Lung (tissue), 12 donors: Measurements from ENCODE around the gene MYO9A. TPM values are rescaled to one million over a fixed set of nuclear protein-coding genes. Genes with fewer than 3 reads are reported as not detected.

Experiments used
- ATAC-seq: fragments of 200-7000 bp; cut with Tn5 transposase; one replicate; pipeline ENCODE4 v1.9.1; 2020; ENCODE audit warnings: moderate number of reproducible peaks; ENCODE audit not compliant: insufficient read depth, low FRiP score
- DNase-seq, 3 donors: peaks; one replicate each; pipeline ENCODE4 v3.0.0-alpha.2; 2013 to 2017
- H3K27ac ChIP-seq, 2 donors: one replicate each; pipeline ENCODE4 v1.5.1; 2013; ENCODE audit warnings: mild to moderate bottlenecking in 2 of 2, moderate library complexity in 2 of 2, control low read depth in 1 of 2, inconsistent platforms in 1 of 2, low read depth in 1 of 2, low read length in 1 of 2
- H3K27me3 ChIP-seq, 3 donors: one replicate each; pipeline ENCODE4 v1.5.1; 2013; ENCODE audit warnings: low read length in 2 of 3; ENCODE audit not compliant: control insufficient read depth in 3 of 3, insufficient read depth in 3 of 3
- H3K36me3 ChIP-seq, 4 donors: one replicate each; pipeline ENCODE4 v1.5.1; 2013; ENCODE audit warnings: low read length in 4 of 4, mild to moderate bottlenecking in 1 of 4, moderate library complexity in 1 of 4; ENCODE audit not compliant: control insufficient read depth in 4 of 4, insufficient read depth in 4 of 4
- H3K4me1 ChIP-seq, 5 donors: one replicate each; pipeline ENCODE4 v1.5.1; 2013; ENCODE audit warnings: low read length in 5 of 5, mild to moderate bottlenecking in 2 of 5, moderate library complexity in 1 of 5; ENCODE audit not compliant: control insufficient read depth in 5 of 5, insufficient read depth in 5 of 5
- H3K4me3 ChIP-seq: one replicate; pipeline ENCODE4 v1.5.1; 2013; ENCODE audit warnings: mild to moderate bottlenecking, control low read depth, moderate library complexity
- H3K9ac ChIP-seq, 2 donors: one replicate each; pipeline ENCODE4 v1.5.1; 2013; ENCODE audit warnings: low read length in 2 of 2, control low read depth in 1 of 2; ENCODE audit not compliant: insufficient read depth in 1 of 2
- H3K9me3 ChIP-seq, 4 donors: one replicate each; pipeline ENCODE4 v1.5.1; 2013; ENCODE audit warnings: low read length in 3 of 4, mild to moderate bottlenecking in 1 of 4, moderate library complexity in 1 of 4; ENCODE audit not compliant: control insufficient read depth in 4 of 4, insufficient read depth in 3 of 4
- WGBS, 2 donors: extraction: QIAGEN DNeasy Blood & Tissue Kit; methylation state at CpG; one replicate each; pipeline ENCODE4 v1.1.7; 2013; 5-methylcytosine and 5-hydroxymethylcytosine counted together
- polyA plus RNA-seq, 2 donors: library from polyadenylated mRNA; stranded (reverse); fragments of 200-250 nt; gene quantifications; one replicate each; pipeline ENCODE4 v1.2.1, GENCODE V29; 2013
- total RNA-seq, 2 donors: library from RNA; depleted of rRNA in 1 of 2; stranded (reverse); fragments of >200 nt in 1 of 2; gene quantifications; one replicate each; pipeline ENCODE4 v1.2.1, GENCODE V29; 2014 to 2021
- TF ChIP-seq, protein P1 (sequence below): IDR thresholded peaks from 2 replicates; pipeline ENCODE4 v1.5.1; 2012; ENCODE audit warnings: mild to moderate bottlenecking; ENCODE audit errors: control extremely low read depth, extremely low read depth
- donor health status: control.
- donor health status: control.
- donor health status: Bipolar disorder and iron deficiency.
- donor health status: healthy.
- donor health status: DM: yes; HTN: yes; CAD: no.

Gene MYO9A
- total and polyA plus RNA-seq, 4 donors, result 4.5 to 173 (median 34.4) TPM

GRCh38 chr15:71800190-71800589 is 317.8 kb downstream of the MYO9A start:
- ATAC-seq, result no peak
- TF ChIP-seq, protein P1, sequence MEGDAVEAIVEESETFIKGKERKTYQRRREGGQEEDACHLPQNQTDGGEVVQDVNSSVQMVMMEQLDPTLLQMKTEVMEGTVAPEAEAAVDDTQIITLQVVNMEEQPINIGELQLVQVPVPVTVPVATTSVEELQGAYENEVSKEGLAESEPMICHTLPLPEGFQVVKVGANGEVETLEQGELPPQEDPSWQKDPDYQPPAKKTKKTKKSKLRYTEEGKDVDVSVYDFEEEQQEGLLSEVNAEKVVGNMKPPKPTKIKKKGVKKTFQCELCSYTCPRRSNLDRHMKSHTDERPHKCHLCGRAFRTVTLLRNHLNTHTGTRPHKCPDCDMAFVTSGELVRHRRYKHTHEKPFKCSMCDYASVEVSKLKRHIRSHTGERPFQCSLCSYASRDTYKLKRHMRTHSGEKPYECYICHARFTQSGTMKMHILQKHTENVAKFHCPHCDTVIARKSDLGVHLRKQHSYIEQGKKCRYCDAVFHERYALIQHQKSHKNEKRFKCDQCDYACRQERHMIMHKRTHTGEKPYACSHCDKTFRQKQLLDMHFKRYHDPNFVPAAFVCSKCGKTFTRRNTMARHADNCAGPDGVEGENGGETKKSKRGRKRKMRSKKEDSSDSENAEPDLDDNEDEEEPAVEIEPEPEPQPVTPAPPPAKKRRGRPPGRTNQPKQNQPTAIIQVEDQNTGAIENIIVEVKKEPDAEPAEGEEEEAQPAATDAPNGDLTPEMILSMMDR, result no peak
- WGBS, 2 donors, result 93 to 97% methylated on average over 3 of the region's 3 CpGs

GRCh38 chr15:71798641-71799040 is 319.3 kb downstream of the MYO9A start:
- no peaks in the 10 kb centered on the region for H3K27me3 ChIP-seq
- 81 to 87% methylated on average over 6 of the region's 6 CpGs for WGBS, 2 donors
- TF ChIP-seq, protein P1, result no peak
- no peak overlapping the region for H3K4me3 ChIP-seq
- no peak overlapping the region for H3K27ac ChIP-seq
- H3K9me3 ChIP-seq, result no peaks in the 10 kb centered on the region
- ATAC-seq (no peak), DNase-seq (no peak)
- H3K4me1 ChIP-seq, result peaks cover 0 to 5% (median 0%) of the 10 kb centered on the region in 5 donors
- no peaks in the 10 kb centered on the region for H3K36me3 ChIP-seq
- no peak overlapping the region for H3K9ac ChIP-seq

More at GRCh38 chr15:71800190-71800589, 317.8 kb downstream of the MYO9A start:
- Histone ChIP-seq H3K9me3 (no peaks in the 10 kb centered on the region), H3K27me3 (no peaks in the 10 kb centered on the region), H3K4me3 (no peak overlapping the region), H3K36me3 (no peaks in the 10 kb centered on the region), H3K27ac (no peak overlapping the region), H3K4me1 (peaks cover 0 to 15% (median 4%) of the 10 kb centered on the region in 5 donors), H3K9ac (no peak overlapping the region)
- no peak for DNase-seq

GRCh38 chr15:71792521-71792920 is 325.4 kb downstream of the MYO9A start:
- no peak overlapping the region for H3K27ac ChIP-seq
- 36 to 68% methylated on average over 2 of the region's 2 CpGs for WGBS, 2 donors
- no peak overlapping the region for H3K9ac ChIP-seq
- TF ChIP-seq, protein P1, result no peak
- peaks cover 0 to 3% (median 0%) of the 10 kb centered on the region in 3 donors for H3K27me3 ChIP-seq
- peaks cover 0 to 2% (median 0%) of the 10 kb centered on the region in 4 donors for H3K9me3 ChIP-seq
- ATAC-seq (no peak), DNase-seq (peak in 2 of 3 donors; percentile 50 to 68)
- H3K4me3 ChIP-seq, result no peak overlapping the region
- no peaks in the 10 kb centered on the region for H3K36me3 ChIP-seq
- peaks cover 0 to 6% (median 0%) of the 10 kb centered on the region in 5 donors for H3K4me1 ChIP-seq

DNA sequence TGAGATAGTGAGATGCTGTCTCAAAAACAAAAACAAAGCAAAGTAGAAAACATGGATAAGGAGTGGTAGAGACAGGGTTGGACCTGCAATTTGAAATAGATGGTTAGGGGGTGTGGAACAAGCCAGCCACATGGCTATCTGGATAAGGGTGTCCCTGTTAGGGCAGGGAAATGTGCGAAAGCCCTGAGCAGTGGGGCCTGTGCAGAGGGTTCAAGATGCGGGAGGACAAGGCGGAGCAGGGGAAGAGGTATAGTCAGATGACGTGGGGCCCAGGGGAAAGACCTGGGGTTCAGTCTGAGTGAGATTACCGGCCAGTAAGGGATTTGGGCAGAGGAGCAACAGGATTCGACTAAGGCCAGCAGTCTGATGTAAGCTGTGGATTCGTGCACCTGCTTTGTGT is 326.0 kb downstream of the MYO9A start:
- Histone ChIP-seq H3K27me3 (peaks cover 0 to 3% (median 0%) of the 10 kb centered on the region in 3 donors), H3K36me3 (no peaks in the 10 kb centered on the region), H3K27ac (no peak overlapping the region), H3K9ac (no peak overlapping the region), H3K4me1 (peaks cover 0 to 6% (median 0%) of the 10 kb centered on the region in 5 donors), H3K9me3 (peaks cover 0 to 2% (median 0%) of the 10 kb centered on the region in 4 donors), H3K4me3 (no peak overlapping the region)
- TF ChIP-seq, protein P1, result no peak
- WGBS, 2 donors, result 92 to 95% methylated on average over 7 of the region's 7 CpGs
- DNase-seq (no peak), ATAC-seq (no peak)
